GM19023 (cell line): ENCODE measurements around the gene PDE8A.
"Not testable (repeated sequence)": the region's sequence is repeated elsewhere in the genome, so short reads cannot be mapped to it uniquely, and the experiment has no call there.

ENCODE experiments used
- ATAC-seq: cut with Tn5 transposase; IDR thresholded peaks from one replicate; pipeline ENCODE4 v1.9.1; 2021; ENCODE audit warnings: mild to moderate bottlenecking, moderate library complexity; ENCODE audit not compliant: unreplicated experiment

The PDE8A gene

GRCh38 chr15:85157344-85157743, 175.7 kb downstream of the PDE8A start:
- no peak for ATAC-seq

- ATAC-seq, result no peak
Measured at GRCh38 chr15:85162237-85162636, 180.6 kb downstream of the PDE8A start.

GRCh38 chr15:85164841-85165466, 183.3 kb downstream of the PDE8A start:
- no peak for ATAC-seq

GRCh38 chr15:85167568-85167967, 185.9 kb downstream of the PDE8A start:
- ATAC-seq, result no peak

GRCh38 chr15:85168642-85169173, 187.1 kb downstream of the PDE8A start:
- ATAC-seq, result no peak

- no peak for ATAC-seq
Measured at GRCh38 chr15:85171736-85172135, 190.1 kb downstream of the PDE8A start.

GRCh38 chr15:85172846-85173490, 191.3 kb downstream of the PDE8A start:
- no peak for ATAC-seq

GRCh38 chr15:85173630-85174029, 192.0 kb downstream of the PDE8A start:
- not testable (repeated sequence) for ATAC-seq

- ATAC-seq, result no peak
Measured at GRCh38 chr15:85174521-85174920, 192.9 kb downstream of the PDE8A start.

GRCh38 chr15:85177042-85177515, 195.4 kb downstream of the PDE8A start:
- not testable (repeated sequence) for ATAC-seq

- no peak for ATAC-seq
Measured at GRCh38 chr15:85178308-85178707, 196.7 kb downstream of the PDE8A start.

GRCh38 chr15:85179700-85180099, 198.0 kb downstream of the PDE8A start:
- no peak for ATAC-seq

- ATAC-seq, result not testable (repeated sequence)
Measured at GRCh38 chr15:85185350-85185749, 203.7 kb downstream of the PDE8A start.

- ATAC-seq, result not testable (repeated sequence)
Measured at GRCh38 chr15:85188171-85188577, 206.5 kb downstream of the PDE8A start.
